Muscle layer of colon (tissue), 2 donors: ENCODE data around the gene HLA-DPA1.
"Not testable (repeated sequence)": the region's sequence is repeated elsewhere in the genome, so short reads cannot be mapped to it uniquely, and the experiment has no call there.

Experiments used
- H3K27ac ChIP-seq: one replicate; pipeline ENCODE4 v1.7.0; 2013; ENCODE audit warnings: low read depth, mild to moderate bottlenecking, low read length, moderate library complexity
- H3K27me3 ChIP-seq, 2 donors: one replicate each; pipeline ENCODE4 v1.7.0; 2013; ENCODE audit warnings: low read length in 2 of 2, mild to moderate bottlenecking in 2 of 2; ENCODE audit not compliant: insufficient read depth in 2 of 2, control insufficient read depth in 1 of 2
- H3K36me3 ChIP-seq: one replicate; pipeline ENCODE4 v1.7.0; 2013; ENCODE audit warnings: mild to moderate bottlenecking, low read length; ENCODE audit not compliant: insufficient read depth
- H3K4me1 ChIP-seq: one replicate; pipeline ENCODE4 v1.7.0; 2013; ENCODE audit warnings: mild to moderate bottlenecking, low read length; ENCODE audit not compliant: insufficient read depth
- H3K4me3 ChIP-seq, 2 donors: one replicate each; pipeline ENCODE4 v1.7.0; 2013; ENCODE audit warnings: low read length in 2 of 2, low read depth in 1 of 2, mild to moderate bottlenecking in 1 of 2, moderate library complexity in 1 of 2
- H3K9ac ChIP-seq: one replicate; pipeline ENCODE4 v1.7.0; 2013; ENCODE audit warnings: low read length
- H3K9me3 ChIP-seq: one replicate; pipeline ENCODE4 v1.7.0; 2013; ENCODE audit warnings: mild to moderate bottlenecking, low read length
- donor health status: abdominal sarcoma.
- donor health status: Adenocarcinoma of cecum.

The HLA-DPA1 gene

GRCh38 chr6:33107641-33108040 is 34.2 kb upstream of the HLA-DPA1 start:
- H3K27me3 ChIP-seq = peaks cover 0 to 3% of the 10 kb centered on the region in 2 donors
- H3K9ac ChIP-seq = no peak overlapping the region
- H3K27ac ChIP-seq = no peak overlapping the region
- H3K4me1 ChIP-seq = no peaks in the 10 kb centered on the region
- no peaks in the 10 kb centered on the region for H3K36me3 ChIP-seq
- H3K9me3 ChIP-seq = no peaks in the 10 kb centered on the region
- H3K4me3 ChIP-seq = no peak overlapping the region

- no peak overlapping the region for H3K4me3 ChIP-seq
- no peaks in the 10 kb centered on the region for H3K27me3 ChIP-seq
- no peaks in the 10 kb centered on the region for H3K36me3 ChIP-seq
- no peak overlapping the region for H3K27ac ChIP-seq
- H3K4me1 ChIP-seq = no peaks in the 10 kb centered on the region
- H3K9ac ChIP-seq = no peak overlapping the region
- no peaks in the 10 kb centered on the region for H3K9me3 ChIP-seq
Observed at GRCh38 chr6:33105916-33106871, 32.7 kb upstream of the HLA-DPA1 start.

- no peaks in the 10 kb centered on the region for H3K9me3 ChIP-seq
- no peak overlapping the region for H3K9ac ChIP-seq
- H3K4me3 ChIP-seq = no peak overlapping the region
- no peaks in the 10 kb centered on the region for H3K36me3 ChIP-seq
- no peak overlapping the region for H3K27ac ChIP-seq
- H3K27me3 ChIP-seq = no peaks in the 10 kb centered on the region
- H3K4me1 ChIP-seq = no peaks in the 10 kb centered on the region
Observed at GRCh38 chr6:33105386-33105785, 31.9 kb upstream of the HLA-DPA1 start.

- Histone ChIP-seq H3K9ac (no peak overlapping the region), H3K4me1 (no peaks in the 10 kb centered on the region), H3K27ac (no peak overlapping the region), H3K4me3 (no peak overlapping the region), H3K9me3 (no peaks in the 10 kb centered on the region), H3K27me3 (no peaks in the 10 kb centered on the region), H3K36me3 (no peaks in the 10 kb centered on the region)
Observed at GRCh38 chr6:33104887-33105286, 31.4 kb upstream of the HLA-DPA1 start.

GRCh38 chr6:33103776-33104175 is 30.3 kb upstream of the HLA-DPA1 start:
- Histone ChIP-seq H3K27me3 (no peaks in the 10 kb centered on the region), H3K4me3 (no peak overlapping the region), H3K9me3 (no peaks in the 10 kb centered on the region), H3K9ac (no peak overlapping the region), H3K27ac (no peak overlapping the region), H3K36me3 (no peaks in the 10 kb centered on the region), H3K4me1 (no peaks in the 10 kb centered on the region)

GRCh38 chr6:33101121-33101737 is 27.8 kb upstream of the HLA-DPA1 start:
- not testable (repeated sequence) for H3K9me3 ChIP-seq, H3K4me1 ChIP-seq, H3K27me3 ChIP-seq, H3K36me3 ChIP-seq, H3K9ac ChIP-seq, H3K4me3 ChIP-seq, H3K27ac ChIP-seq

GRCh38 chr6:33095681-33096080 is 22.2 kb upstream of the HLA-DPA1 start:
- no peaks in the 10 kb centered on the region for H3K36me3 ChIP-seq
- no peaks in the 10 kb centered on the region for H3K4me1 ChIP-seq
- H3K27me3 ChIP-seq = peaks cover 0 to 6% of the 10 kb centered on the region in 2 donors
- H3K9me3 ChIP-seq = no peaks in the 10 kb centered on the region
- H3K4me3 ChIP-seq = no peak overlapping the region
- no peak overlapping the region for H3K9ac ChIP-seq
- no peak overlapping the region for H3K27ac ChIP-seq

- Histone ChIP-seq H3K27me3 (peaks cover 0 to 6% of the 10 kb centered on the region in 2 donors), H3K36me3 (no peaks in the 10 kb centered on the region), H3K9ac (no peak overlapping the region), H3K4me1 (no peaks in the 10 kb centered on the region), H3K4me3 (no peak overlapping the region), H3K27ac (no peak overlapping the region), H3K9me3 (no peaks in the 10 kb centered on the region)
Observed at GRCh38 chr6:33093855-33094254, 20.4 kb upstream of the HLA-DPA1 start.

GRCh38 chr6:33092385-33092784 is 18.9 kb upstream of the HLA-DPA1 start:
- H3K36me3 ChIP-seq = no peaks in the 10 kb centered on the region
- H3K9ac ChIP-seq = no peak overlapping the region
- no peak overlapping the region for H3K27ac ChIP-seq
- no peaks in the 10 kb centered on the region for H3K9me3 ChIP-seq
- H3K4me1 ChIP-seq = no peaks in the 10 kb centered on the region
- peaks cover 0 to 6% of the 10 kb centered on the region in 2 donors for H3K27me3 ChIP-seq
- no peak overlapping the region for H3K4me3 ChIP-seq

- Histone ChIP-seq H3K36me3 (no peaks in the 10 kb centered on the region), H3K27me3 (peaks cover 0 to 6% of the 10 kb centered on the region in 2 donors), H3K4me3 (no peak overlapping the region), H3K4me1 (no peaks in the 10 kb centered on the region), H3K9me3 (no peaks in the 10 kb centered on the region), H3K27ac (no peak overlapping the region), H3K9ac (no peak overlapping the region)
Observed at GRCh38 chr6:33091957-33092356, 18.5 kb upstream of the HLA-DPA1 start.

- Histone ChIP-seq H3K9me3 (no peaks in the 10 kb centered on the region), H3K27ac (no peak overlapping the region), H3K4me1 (no peaks in the 10 kb centered on the region), H3K27me3 (peaks cover 0 to 6% of the 10 kb centered on the region in 2 donors), H3K36me3 (peaks cover 12% of the 10 kb centered on the region), H3K4me3 (no peak overlapping the region), H3K9ac (no peak overlapping the region)
Observed at GRCh38 chr6:33088931-33089620, 15.6 kb upstream of the HLA-DPA1 start.
